Calu3 (cell line): ENCODE data around the gene SPIRE2. TPM values are rescaled to one million over a fixed set of nuclear protein-coding genes. Genes with fewer than 3 reads are reported as not detected.
"Not testable (repeated sequence)": the region's sequence is repeated elsewhere in the genome, so short reads cannot be mapped to it uniquely, and the experiment has no call there.

ENCODE experiments used
- BruUV-seq: library from RNA; stranded (reverse); fragments of 400-500 nt; replicated peaks from 2 replicates; lab custom pipeline; 2021; lab: Mats Ljungman, UMichigan
- CTCF ChIA-PET: fragments of 300-600 bp; sonication (Branson Sonifier 250); formaldehyde crosslinking; loops from one replicate; lab custom pipeline; 2022; ENCODE audit warnings: antibody characterized with exemption; lab: Charles Lee
- DNase-seq: peaks from one replicate; pipeline ENCODE4 v3.0.0; 2022
- H3K27ac Mint-ChIP-seq: one replicate; pipeline ENCODE4 v1.8.0; 2022; ENCODE audit warnings: mixed read lengths; ENCODE audit not compliant: unreplicated experiment
- H3K27me3 Mint-ChIP-seq: one replicate; pipeline ENCODE4 v1.8.0; 2022; ENCODE audit warnings: mixed read lengths; ENCODE audit not compliant: unreplicated experiment
- H3K36me3 Mint-ChIP-seq: one replicate; pipeline ENCODE4 v1.8.0; 2022; ENCODE audit warnings: mild to moderate bottlenecking, moderate library complexity, mixed read lengths; ENCODE audit not compliant: insufficient read depth, unreplicated experiment
- H3K4me1 Mint-ChIP-seq: one replicate; pipeline ENCODE4 v1.8.0; 2022; ENCODE audit warnings: mild to moderate bottlenecking, low read depth, mixed read lengths; ENCODE audit not compliant: unreplicated experiment
- H3K4me3 Mint-ChIP-seq: one replicate; pipeline ENCODE4 v1.8.0; 2022; ENCODE audit warnings: mild to moderate bottlenecking, low read depth, moderate library complexity, mixed read lengths; ENCODE audit not compliant: unreplicated experiment
- H3K9me3 Mint-ChIP-seq: one replicate; pipeline ENCODE4 v1.8.0; 2022; ENCODE audit warnings: low read depth, mixed read lengths; ENCODE audit not compliant: unreplicated experiment
- CTCF ChIP-seq: fragments of 200-600 bp; IDR thresholded peaks from one replicate; pipeline ENCODE4 v1.8.0; 2022; ENCODE audit warnings: antibody characterized with exemption; ENCODE audit not compliant: unreplicated experiment
- intact Hi-C: fragments of 100-400 bp; cut with micrococcal nuclease; formaldehyde crosslinking; loops from one replicate; pipeline ENCODE4 v1.10.0; 2022; ENCODE audit not compliant: unreplicated experiment
- total RNA-seq: library from RNA; stranded (reverse); gene quantifications from 2 replicates; pipeline ENCODE4 v1.2.3, GENCODE V29; 2022

SPIRE2 gene
- total RNA-seq, 1 experiment from 2014 or later = 46.3 TPM

- Mint-ChIP-seq H3K27ac (no peak overlapping the region), H3K36me3 (peaks cover 25% of the 10 kb centered on the region), H3K9me3 (peaks cover 2% of the 10 kb centered on the region), H3K4me3 (no peak overlapping the region), H3K4me1 (peaks cover 30% of the 10 kb centered on the region), H3K27me3 (no peaks in the 10 kb centered on the region)
- intact Hi-C loops = no loop called here
- TF ChIP-seq CTCF = no peak
- DNase-seq = no peak
- CTCF ChIA-PET = no interaction called here
- BruUV-seq = no TSS peak
Observed at GRCh38 chr16:89821438-89822187, 6.7 kb upstream of the SPIRE2 start.

GRCh38 chr16:89822188-89823086, 5.8 kb upstream of the SPIRE2 start:
- H3K4me1 Mint-ChIP-seq = peaks cover 30% of the 10 kb centered on the region
- BruUV-seq = no TSS peak
- peaks cover 2% of the 10 kb centered on the region for H3K9me3 Mint-ChIP-seq
- TF ChIP-seq CTCF = no peak
- intact Hi-C loops = no loop called here
- no peak for DNase-seq
- no peak overlapping the region for H3K4me3 Mint-ChIP-seq
- no peak overlapping the region for H3K27ac Mint-ChIP-seq
- no peaks in the 10 kb centered on the region for H3K27me3 Mint-ChIP-seq
- CTCF ChIA-PET = no interaction called here
- peaks cover 25% of the 10 kb centered on the region for H3K36me3 Mint-ChIP-seq

- Mint-ChIP-seq H3K4me3 (no peak overlapping the region), H3K4me1 (peaks cover 22% of the 10 kb centered on the region), H3K9me3 (no peaks in the 10 kb centered on the region), H3K27me3 (no peaks in the 10 kb centered on the region), H3K27ac (no peak overlapping the region), H3K36me3 (peaks cover 23% of the 10 kb centered on the region)
- intact Hi-C loops = no loop called here
- TF ChIP-seq CTCF = no peak
- DNase-seq = no peak
- no TSS peak for BruUV-seq
- CTCF ChIA-PET = no interaction called here
Observed at GRCh38 chr16:89823087-89823823, 5.0 kb upstream of the SPIRE2 start.

- Mint-ChIP-seq H3K36me3 (peaks cover 23% of the 10 kb centered on the region), H3K4me1 (peaks cover 21% of the 10 kb centered on the region)
- H3K9me3 Mint-ChIP-seq, intact Hi-C loops, H3K27me3 Mint-ChIP-seq, DNase-seq, H3K27ac Mint-ChIP-seq, BruUV-seq, CTCF ChIA-PET, H3K4me3 Mint-ChIP-seq: not testable (repeated sequence)
Observed at GRCh38 chr16:89823824-89824148, 4.5 kb upstream of the SPIRE2 start.
